ENCODE results near the gene SLC25A29. TPM values are rescaled to one million over a fixed set of nuclear protein-coding genes. Genes with fewer than 3 reads are reported as not detected.
A peak's percentile ranks its signal among the peaks of the same experiment; 100 is the strongest.
"Not testable (repeated sequence)": the region's sequence is repeated elsewhere in the genome, so short reads cannot be mapped to it uniquely, and the experiment has no call there.

The SLC25A29 gene
- total RNA-seq, 4 donors from 2014 or later: 92.2 to 276 (median 173) TPM

DNA sequence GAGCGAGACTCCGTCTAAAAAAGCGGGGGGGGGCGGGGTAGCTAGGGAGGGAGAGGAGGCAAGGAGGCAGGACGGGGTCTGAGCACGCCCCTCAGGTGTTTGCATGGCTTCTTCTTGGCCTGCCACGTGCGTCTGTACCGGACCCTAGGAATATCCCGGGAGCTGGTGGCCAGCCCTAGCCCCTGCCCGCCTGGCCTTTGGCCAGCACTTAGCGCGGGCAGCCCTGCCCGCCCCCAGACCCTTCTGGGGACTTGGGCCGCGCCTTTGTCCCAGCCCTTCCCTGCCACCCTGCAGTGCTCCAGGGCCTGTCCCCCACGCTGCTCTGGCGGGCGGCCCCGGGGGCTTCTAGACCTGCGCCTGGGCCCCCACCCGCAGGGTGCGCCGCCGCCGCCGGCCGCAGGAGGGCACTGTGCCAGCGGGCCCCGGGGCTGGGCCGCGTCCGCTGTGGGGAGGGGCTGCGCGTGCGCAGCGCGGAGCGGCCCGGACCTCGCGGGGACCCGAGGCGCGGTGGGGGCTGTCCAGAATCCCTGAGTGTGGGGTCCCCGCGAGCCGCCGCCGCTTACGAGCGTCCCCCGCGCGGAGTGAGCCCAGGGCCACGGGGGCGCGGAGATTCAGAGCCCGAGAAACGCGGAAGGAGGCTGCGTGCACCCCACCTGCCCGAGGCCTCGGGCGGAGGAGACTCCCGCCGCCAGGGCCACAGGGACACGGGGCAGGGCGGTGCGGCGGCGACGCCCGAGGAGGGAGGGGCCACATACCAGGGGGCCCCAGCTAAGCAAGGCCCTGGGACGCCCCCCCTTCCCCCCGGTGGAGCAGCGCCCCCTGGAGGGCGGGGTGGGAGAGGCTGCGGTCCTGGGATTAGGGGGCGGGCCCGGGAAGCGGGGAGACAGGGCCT is 21.0 kb downstream of the SLC25A29 start:
- peak in 1 of 2 donors; percentile 16 for DNase-seq (ENCODE audit: low spot score in 2 of 2)
- Histone ChIP-seq H3K4me1 (peaks cover 0 to 61% (median 5%) of the 10 kb centered on the region in 4 donors), H3K4me3 (peak overlapping the region; percentile 72 to 92 (median 85)), H3K36me3 (peaks cover 0 to 7% (median 0%) of the 10 kb centered on the region in 3 donors), H3K27ac (peak overlapping the region; percentile 91 to 96 (median 94)), H3K27me3 (no peaks in the 10 kb centered on the region), H3K9me3 (no peaks in the 10 kb centered on the region)
- TF ChIP-seq POLR2A (IDR thresholded peaks at IDR 0.05): peak in 1 of 2 donors; percentile 40
- TF ChIP-seq, protein P1, sequence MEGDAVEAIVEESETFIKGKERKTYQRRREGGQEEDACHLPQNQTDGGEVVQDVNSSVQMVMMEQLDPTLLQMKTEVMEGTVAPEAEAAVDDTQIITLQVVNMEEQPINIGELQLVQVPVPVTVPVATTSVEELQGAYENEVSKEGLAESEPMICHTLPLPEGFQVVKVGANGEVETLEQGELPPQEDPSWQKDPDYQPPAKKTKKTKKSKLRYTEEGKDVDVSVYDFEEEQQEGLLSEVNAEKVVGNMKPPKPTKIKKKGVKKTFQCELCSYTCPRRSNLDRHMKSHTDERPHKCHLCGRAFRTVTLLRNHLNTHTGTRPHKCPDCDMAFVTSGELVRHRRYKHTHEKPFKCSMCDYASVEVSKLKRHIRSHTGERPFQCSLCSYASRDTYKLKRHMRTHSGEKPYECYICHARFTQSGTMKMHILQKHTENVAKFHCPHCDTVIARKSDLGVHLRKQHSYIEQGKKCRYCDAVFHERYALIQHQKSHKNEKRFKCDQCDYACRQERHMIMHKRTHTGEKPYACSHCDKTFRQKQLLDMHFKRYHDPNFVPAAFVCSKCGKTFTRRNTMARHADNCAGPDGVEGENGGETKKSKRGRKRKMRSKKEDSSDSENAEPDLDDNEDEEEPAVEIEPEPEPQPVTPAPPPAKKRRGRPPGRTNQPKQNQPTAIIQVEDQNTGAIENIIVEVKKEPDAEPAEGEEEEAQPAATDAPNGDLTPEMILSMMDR (IDR thresholded peaks at IDR 0.05): peak; percentile 78 to 97 (median 83)
- TF ChIP-seq EP300 (IDR thresholded peaks at IDR 0.05): peak in 1 of 2 donors; percentile 55
- WGBS, 2 donors: 1% methylated on average over 29 to 64 of the region's 82 CpGs

DNA sequence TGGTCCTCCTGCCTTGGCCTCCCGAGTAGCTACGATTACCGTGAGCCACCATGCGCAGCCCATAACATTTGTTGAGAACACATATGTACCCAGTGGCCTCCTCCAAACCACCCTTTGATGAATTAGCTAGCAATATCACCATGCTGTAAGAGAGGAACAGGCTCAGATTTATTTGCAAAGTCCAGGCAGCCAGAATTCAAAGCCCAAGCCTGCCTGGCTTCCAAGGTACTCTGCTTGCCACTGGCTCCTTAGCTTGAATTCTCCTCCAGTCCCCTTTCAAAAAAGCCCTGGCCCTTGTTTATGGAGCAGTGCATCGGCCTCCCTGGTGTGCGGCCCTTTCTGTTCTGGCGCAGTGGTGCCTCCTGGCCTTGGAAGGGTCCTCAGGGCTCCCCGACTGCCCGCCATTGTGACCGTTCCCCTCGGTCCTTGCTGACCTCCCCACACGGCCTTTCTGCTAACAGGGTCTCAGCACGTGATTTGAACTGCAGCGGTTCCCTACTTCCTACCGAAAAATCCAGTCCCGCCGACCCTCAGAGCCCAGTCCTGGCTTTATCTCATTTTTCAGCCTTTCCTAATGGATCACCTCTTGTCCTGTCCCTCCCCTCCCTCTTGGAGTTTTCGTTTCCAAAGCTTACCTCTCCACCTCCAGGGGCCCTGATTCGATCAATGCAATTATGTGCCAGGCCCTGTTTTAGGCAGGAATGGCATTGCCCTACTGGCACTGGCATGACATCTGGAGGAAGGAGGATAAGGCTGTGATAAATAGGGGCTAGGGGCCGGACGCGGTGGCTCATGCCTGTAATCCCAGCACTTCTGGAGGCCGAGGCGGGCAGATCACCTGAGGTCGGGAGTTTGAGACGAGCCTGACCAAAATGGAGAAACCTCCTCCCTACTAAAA is 22.0 kb downstream of the SLC25A29 start:
- Histone ChIP-seq H3K27ac (peak overlapping the region in 3 of 4 donors; percentile 93 to 96 (median 95)), H3K4me3 (peak overlapping the region in 3 of 4 donors; percentile 72 to 86 (median 84)), H3K9me3 (no peaks in the 10 kb centered on the region), H3K4me1 (peaks cover 0 to 61% (median 5%) of the 10 kb centered on the region in 4 donors), H3K36me3 (peaks cover 0 to 7% (median 0%) of the 10 kb centered on the region in 3 donors), H3K27me3 (no peaks in the 10 kb centered on the region)
- TF ChIP-seq EP300 (IDR thresholded peaks at IDR 0.05) (no peak), POLR2A (IDR thresholded peaks at IDR 0.05) (no peak)
- TF ChIP-seq, protein P1 (IDR thresholded peaks at IDR 0.05): no peak
- 67 to 69% methylated on average over 26 of the region's 26 CpGs for WGBS, 2 donors
- DNase-seq (ENCODE audit: low spot score in 2 of 2): no peak

DNA sequence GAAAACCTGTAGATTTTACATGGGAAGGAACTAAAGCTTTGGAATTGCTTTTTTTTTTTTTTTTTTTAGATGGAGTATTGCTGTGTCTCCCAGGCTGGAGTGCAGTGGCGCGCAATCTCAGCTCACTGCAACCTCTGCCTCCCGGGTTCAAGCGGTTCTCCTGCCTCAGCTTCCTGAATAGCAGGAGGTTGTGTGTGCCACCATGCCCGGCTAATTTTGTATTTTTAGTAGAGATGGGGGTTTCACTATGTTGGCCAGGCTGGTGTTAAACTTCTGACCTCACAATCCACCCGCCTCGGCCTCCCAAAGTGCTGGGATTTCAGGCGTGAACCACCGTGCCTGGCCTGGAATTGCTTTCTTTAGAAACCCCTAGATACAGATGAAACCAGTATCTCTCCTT is 22.8 kb downstream of the SLC25A29 start:
- not testable (repeated sequence) for H3K4me3 ChIP-seq; H3K36me3 ChIP-seq; H3K27ac ChIP-seq; DNase-seq (ENCODE audit: low spot score in 2 of 2); H3K9me3 ChIP-seq; H3K27me3 ChIP-seq
- peaks cover 0 to 61% (median 12%) of the 10 kb centered on the region in 4 donors for H3K4me1 ChIP-seq
- 92 to 95% methylated on average over 9 of the region's 9 CpGs for WGBS, 2 donors

DNA sequence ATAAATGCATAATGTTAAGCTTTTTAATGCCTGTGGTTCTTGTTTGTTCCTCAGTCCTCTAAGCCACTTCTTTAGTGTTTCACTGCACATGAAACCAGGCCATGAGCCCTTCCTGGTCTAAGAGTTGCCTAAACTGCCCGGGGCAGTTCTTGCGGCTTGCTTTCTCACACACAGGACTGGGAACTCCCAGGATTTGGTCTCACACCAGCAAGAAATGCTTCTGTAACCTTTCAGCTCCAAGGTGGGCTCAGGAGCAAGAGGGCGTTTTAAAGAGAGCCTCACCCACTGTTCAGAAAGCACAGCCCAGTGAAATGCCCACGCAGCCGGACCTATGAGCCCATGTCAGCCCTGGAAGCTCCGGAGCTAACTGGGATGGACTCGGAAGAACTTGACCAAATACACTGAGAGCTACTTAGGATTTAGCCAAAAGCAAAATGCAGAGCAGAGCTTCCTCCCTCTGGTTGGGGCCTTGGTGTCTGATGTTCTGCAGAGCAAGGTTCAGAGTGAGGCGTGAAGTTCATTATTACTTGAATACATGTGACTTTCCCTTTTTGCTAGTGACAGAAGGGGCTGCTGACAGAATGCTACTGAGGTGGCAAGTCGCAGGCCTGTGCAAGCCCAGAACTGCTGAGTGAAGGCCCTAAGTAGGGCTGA is 23.4 kb downstream of the SLC25A29 start:
- no peak overlapping the region for H3K4me3 ChIP-seq
- peaks cover 0 to 8% (median 0%) of the 10 kb centered on the region in 3 donors for H3K36me3 ChIP-seq
- TF ChIP-seq EP300 (IDR thresholded peaks at IDR 0.05) (no peak), POLR2A (IDR thresholded peaks at IDR 0.05) (no peak)
- TF ChIP-seq, protein P1 (IDR thresholded peaks at IDR 0.05): no peak
- WGBS, 2 donors: 83 to 90% methylated on average over 9 of the region's 9 CpGs
- no peaks in the 10 kb centered on the region for H3K27me3 ChIP-seq
- no peak for DNase-seq (ENCODE audit: low spot score in 2 of 2)
- peaks cover 0 to 61% (median 12%) of the 10 kb centered on the region in 4 donors for H3K4me1 ChIP-seq
- no peaks in the 10 kb centered on the region for H3K9me3 ChIP-seq
- peak overlapping the region in 1 of 4 donors; percentile 10 for H3K27ac ChIP-seq

DNA sequence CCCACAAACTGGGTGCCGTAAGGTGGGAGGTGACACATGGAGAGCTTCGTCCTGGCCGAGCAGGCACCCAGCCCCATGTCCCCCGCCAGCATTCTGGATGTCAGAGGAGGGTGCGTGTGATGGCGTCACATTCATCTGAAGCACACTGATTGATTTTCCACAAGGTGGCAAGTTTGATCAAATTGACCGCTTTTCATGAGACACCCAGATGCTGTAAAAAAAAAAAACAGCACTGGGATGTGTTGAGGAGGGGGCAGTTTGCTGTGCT is 24.2 kb downstream of the SLC25A29 start:
- H3K4me3 ChIP-seq: no peak overlapping the region
- TF ChIP-seq EP300 (IDR thresholded peaks at IDR 0.05) (no peak), POLR2A (IDR thresholded peaks at IDR 0.05) (no peak)
- TF ChIP-seq, protein P1 (IDR thresholded peaks at IDR 0.05): no peak
- no peak for DNase-seq (ENCODE audit: low spot score in 2 of 2)
- no peaks in the 10 kb centered on the region for H3K9me3 ChIP-seq
- no peak overlapping the region for H3K27ac ChIP-seq
- 96 to 99% methylated on average over 7 of the region's 7 CpGs for WGBS, 2 donors
- H3K36me3 ChIP-seq: peaks cover 0 to 14% (median 0%) of the 10 kb centered on the region in 3 donors
- peaks cover 0 to 58% (median 12%) of the 10 kb centered on the region in 4 donors for H3K4me1 ChIP-seq
- H3K27me3 ChIP-seq: no peaks in the 10 kb centered on the region
